HepG2 (cell line): Measurements from ENCODE around the gene SAPCD1. TPM values are rescaled to one million over a fixed set of nuclear protein-coding genes. Genes with fewer than 3 reads are reported as not detected.

Source experiments
- ARHGAP35 ChIP-seq: sonication (generic); formaldehyde crosslinking; IDR thresholded peaks from 2 replicates; pipeline ENCODE4 v1.9.0; 2022; ENCODE audit warnings: mild to moderate bottlenecking, inconsistent platforms, moderate library complexity, missing genetic modification reagents, borderline replicate concordance
- ATF2 ChIP-seq: sonication (generic); formaldehyde crosslinking; IDR thresholded peaks from 2 replicates; pipeline ENCODE4 v1.4.0; 2020; ENCODE audit warnings: missing genetic modification reagents
- CAMTA2 ChIP-seq: sonication (generic); formaldehyde crosslinking; IDR thresholded peaks from 2 replicates; pipeline ENCODE4 v1.4.0; 2020; ENCODE audit warnings: mild to moderate bottlenecking, missing genetic modification reagents, borderline replicate concordance
- MXD4 ChIP-seq: IDR thresholded peaks from 2 replicates; pipeline ENCODE4 v1.6.1; 2016; ENCODE audit warnings: mild to moderate bottlenecking, missing biosample characterization, missing genetic modification reagents
- THAP11 ChIP-seq: IDR thresholded peaks from 2 replicates; pipeline ENCODE4 v1.6.1; 2016; ENCODE audit warnings: missing biosample characterization, missing genetic modification reagents
- ZFP1 ChIP-seq: IDR thresholded peaks from 2 replicates; pipeline ENCODE4 v1.6.1; 2016
- ZMYM2 ChIP-seq: sonication (generic); formaldehyde crosslinking; IDR thresholded peaks from 2 replicates; pipeline ENCODE4 v1.8.0; 2022; ENCODE audit warnings: mild to moderate bottlenecking, missing genetic modification reagents
- ZMYM4 ChIP-seq: sonication (generic); formaldehyde crosslinking; IDR thresholded peaks from 2 replicates; pipeline ENCODE4 v1.8.1; 2023; ENCODE audit warnings: mild to moderate bottlenecking, missing genetic modification reagents
- ZNF501 ChIP-seq: sonication (generic); formaldehyde crosslinking; IDR thresholded peaks from 2 replicates; pipeline ENCODE4 v1.5.1; 2020; ENCODE audit warnings: mild to moderate bottlenecking, moderate library complexity, missing genetic modification reagents
- ZNF546 ChIP-seq: sonication (generic); formaldehyde crosslinking; conservative IDR thresholded peaks from 2 replicates; pipeline ENCODE4 v1.8.1; 2023; ENCODE audit warnings: mild to moderate bottlenecking, missing genetic modification reagents
- ZNF740 ChIP-seq: sonication (generic); formaldehyde crosslinking; IDR thresholded peaks from 2 replicates; pipeline ENCODE4 v1.4.0; 2020; ENCODE audit warnings: missing genetic modification reagents
- polyA plus RNA-seq, 8 experiments: library from polyadenylated mRNA; depleted of rRNA in 3 of 8; stranded (reverse) in 7 of 8; unstranded in 1 of 8; fragments of >200 nt; fragmentation: Illumina TruSeq in 4 of 8; extraction: Trizol in 4 of 8; gene quantifications; 2 replicates each; pipeline versions ENCODE4 v1.2.1 to v1.2.3, GENCODE V29; 2011 to 2016; ENCODE audit warnings: low read depth in 4 of 8, missing spikeins in 1 of 8, mixed read lengths in 1 of 8; ENCODE audit not compliant: insufficient read depth in 1 of 8
- total RNA-seq, 5 experiments: library from RNA; depleted of rRNA; stranded (reverse); fragments of >200 nt; fragmentation: Illumina TruSeq; extraction: Trizol; gene quantifications; 2 replicates each; pipeline ENCODE4 v1.2.3, GENCODE V29; 2016; ENCODE audit warnings: low read depth in 1 of 5
- TF ChIP-seq, protein P1 (sequence below): sonication (generic); formaldehyde crosslinking; IDR thresholded peaks from 2 replicates; pipeline ENCODE4 v1.4.0; 2020; ENCODE audit warnings: mild to moderate bottlenecking, missing genetic modification reagents
- TF ChIP-seq, protein P2 (sequence below): sonication (generic); formaldehyde crosslinking; IDR thresholded peaks from 2 replicates; pipeline ENCODE4 v1.4.0; 2020; ENCODE audit warnings: missing genetic modification reagents
- TF ChIP-seq, protein P3 (sequence below), 2 experiments: IDR thresholded peaks; 2 replicates each; pipeline ENCODE4 v1.6.1; 2011 to 2012; ENCODE audit warnings: low read length in 2 of 2, borderline replicate concordance in 1 of 2, low read depth in 1 of 2, mild to moderate bottlenecking in 1 of 2, moderate library complexity in 1 of 2
- TF ChIP-seq, protein P4 (sequence below): IDR thresholded peaks from 2 replicates; pipeline ENCODE4 v1.6.1; 2016; ENCODE audit warnings: low read depth, borderline replicate concordance

Gene SAPCD1
- total and polyA plus RNA-seq, 2 of the 13 experiments (the other 11 are each of a cell fraction or from before 2014, with no cell fraction given) = 2.5 to 3.9 TPM

- TF ChIP-seq, protein P1, sequence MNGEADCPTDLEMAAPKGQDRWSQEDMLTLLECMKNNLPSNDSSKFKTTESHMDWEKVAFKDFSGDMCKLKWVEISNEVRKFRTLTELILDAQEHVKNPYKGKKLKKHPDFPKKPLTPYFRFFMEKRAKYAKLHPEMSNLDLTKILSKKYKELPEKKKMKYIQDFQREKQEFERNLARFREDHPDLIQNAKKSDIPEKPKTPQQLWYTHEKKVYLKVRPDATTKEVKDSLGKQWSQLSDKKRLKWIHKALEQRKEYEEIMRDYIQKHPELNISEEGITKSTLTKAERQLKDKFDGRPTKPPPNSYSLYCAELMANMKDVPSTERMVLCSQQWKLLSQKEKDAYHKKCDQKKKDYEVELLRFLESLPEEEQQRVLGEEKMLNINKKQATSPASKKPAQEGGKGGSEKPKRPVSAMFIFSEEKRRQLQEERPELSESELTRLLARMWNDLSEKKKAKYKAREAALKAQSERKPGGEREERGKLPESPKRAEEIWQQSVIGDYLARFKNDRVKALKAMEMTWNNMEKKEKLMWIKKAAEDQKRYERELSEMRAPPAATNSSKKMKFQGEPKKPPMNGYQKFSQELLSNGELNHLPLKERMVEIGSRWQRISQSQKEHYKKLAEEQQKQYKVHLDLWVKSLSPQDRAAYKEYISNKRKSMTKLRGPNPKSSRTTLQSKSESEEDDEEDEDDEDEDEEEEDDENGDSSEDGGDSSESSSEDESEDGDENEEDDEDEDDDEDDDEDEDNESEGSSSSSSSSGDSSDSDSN (CRISPR knock-in tag) = peak; percentile 64
- TF ChIP-seq MXD4 (CRISPR knock-in tag) = peak; percentile 73
- TF ChIP-seq, protein P2, sequence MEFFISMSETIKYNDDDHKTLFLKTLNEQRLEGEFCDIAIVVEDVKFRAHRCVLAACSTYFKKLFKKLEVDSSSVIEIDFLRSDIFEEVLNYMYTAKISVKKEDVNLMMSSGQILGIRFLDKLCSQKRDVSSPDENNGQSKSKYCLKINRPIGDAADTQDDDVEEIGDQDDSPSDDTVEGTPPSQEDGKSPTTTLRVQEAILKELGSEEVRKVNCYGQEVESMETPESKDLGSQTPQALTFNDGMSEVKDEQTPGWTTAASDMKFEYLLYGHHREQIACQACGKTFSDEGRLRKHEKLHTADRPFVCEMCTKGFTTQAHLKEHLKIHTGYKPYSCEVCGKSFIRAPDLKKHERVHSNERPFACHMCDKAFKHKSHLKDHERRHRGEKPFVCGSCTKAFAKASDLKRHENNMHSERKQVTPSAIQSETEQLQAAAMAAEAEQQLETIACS (CRISPR knock-in tag) = no peak
- 0 out of 2 replicates have a peak, but pooled peaks have one; percentile 51 for TF ChIP-seq ZFP1 (CRISPR knock-in tag)
- TF ChIP-seq ATF2 (CRISPR knock-in tag) = peak; percentile 64; the same call in 1 of the 2 replicates
- TF ChIP-seq THAP11 = peak; percentile 78
- 0 out of 2 replicates have a peak, but pooled peaks have one; percentile 61 for TF ChIP-seq ZNF501 (CRISPR knock-in tag)
- TF ChIP-seq ZMYM2 (CRISPR knock-in tag) = no peak
- peak; percentile 91 for TF ChIP-seq ZNF546 (CRISPR knock-in tag)
- TF ChIP-seq, protein P3, sequence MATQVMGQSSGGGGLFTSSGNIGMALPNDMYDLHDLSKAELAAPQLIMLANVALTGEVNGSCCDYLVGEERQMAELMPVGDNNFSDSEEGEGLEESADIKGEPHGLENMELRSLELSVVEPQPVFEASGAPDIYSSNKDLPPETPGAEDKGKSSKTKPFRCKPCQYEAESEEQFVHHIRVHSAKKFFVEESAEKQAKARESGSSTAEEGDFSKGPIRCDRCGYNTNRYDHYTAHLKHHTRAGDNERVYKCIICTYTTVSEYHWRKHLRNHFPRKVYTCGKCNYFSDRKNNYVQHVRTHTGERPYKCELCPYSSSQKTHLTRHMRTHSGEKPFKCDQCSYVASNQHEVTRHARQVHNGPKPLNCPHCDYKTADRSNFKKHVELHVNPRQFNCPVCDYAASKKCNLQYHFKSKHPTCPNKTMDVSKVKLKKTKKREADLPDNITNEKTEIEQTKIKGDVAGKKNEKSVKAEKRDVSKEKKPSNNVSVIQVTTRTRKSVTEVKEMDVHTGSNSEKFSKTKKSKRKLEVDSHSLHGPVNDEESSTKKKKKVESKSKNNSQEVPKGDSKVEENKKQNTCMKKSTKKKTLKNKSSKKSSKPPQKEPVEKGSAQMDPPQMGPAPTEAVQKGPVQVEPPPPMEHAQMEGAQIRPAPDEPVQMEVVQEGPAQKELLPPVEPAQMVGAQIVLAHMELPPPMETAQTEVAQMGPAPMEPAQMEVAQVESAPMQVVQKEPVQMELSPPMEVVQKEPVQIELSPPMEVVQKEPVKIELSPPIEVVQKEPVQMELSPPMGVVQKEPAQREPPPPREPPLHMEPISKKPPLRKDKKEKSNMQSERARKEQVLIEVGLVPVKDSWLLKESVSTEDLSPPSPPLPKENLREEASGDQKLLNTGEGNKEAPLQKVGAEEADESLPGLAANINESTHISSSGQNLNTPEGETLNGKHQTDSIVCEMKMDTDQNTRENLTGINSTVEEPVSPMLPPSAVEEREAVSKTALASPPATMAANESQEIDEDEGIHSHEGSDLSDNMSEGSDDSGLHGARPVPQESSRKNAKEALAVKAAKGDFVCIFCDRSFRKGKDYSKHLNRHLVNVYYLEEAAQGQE (IDR thresholded peaks at IDR 0.05; ENCODE audit: borderline replicate concordance in 1 of 2, low read depth in 1 of 2, low read length in 2 of 2) = 0 out of 4 replicates have a peak, but pooled peaks of 1 of the 2 experiments have one; percentile 17
- no peak; the same call in 1 of the 2 replicates for TF ChIP-seq ZNF740 (CRISPR knock-in tag)
- peak; percentile 60; the same call in 1 of the 2 replicates for TF ChIP-seq ARHGAP35
- TF ChIP-seq ZMYM4 = peak; percentile 71
- TF ChIP-seq CAMTA2 = peak; percentile 58; the same call in 1 of the 2 replicates
- TF ChIP-seq, protein P4, sequence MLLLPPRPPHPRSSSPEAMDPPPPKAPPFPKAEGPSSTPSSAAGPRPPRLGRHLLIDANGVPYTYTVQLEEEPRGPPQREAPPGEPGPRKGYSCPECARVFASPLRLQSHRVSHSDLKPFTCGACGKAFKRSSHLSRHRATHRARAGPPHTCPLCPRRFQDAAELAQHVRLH (CRISPR knock-in tag) = peak; percentile 65
Measured at GRCh38 chr6:31736021-31736767, 26.3 kb upstream of the SAPCD1 start, which contains the start of gene CLIC1 (continued).
